A549 (cell line): ENCODE results near the gene BBX.

ENCODE experiments used
- CHD2 ChIP-seq: fragments of 150-350 bp; IDR thresholded peaks from 2 replicates; pipeline ENCODE4 v1.6.1; 2014; ENCODE audit warnings: low read length; ENCODE audit not compliant: partially characterized antibody
- EP300 ChIP-seq, 2 experiments: fragments of >200 bp; sonication (Bioruptor Twin); formaldehyde crosslinking; IDR thresholded peaks; 2 replicates in 1 of 2; 3 replicates in 1 of 2; pipeline ENCODE4 v1.6.1; 2016 to 2017
- FOXS1 ChIP-seq: fragments of 250-450 bp; sonication (Bioruptor Pico); IDR thresholded peaks from 2 replicates; pipeline ENCODE4 v1.5.0; 2020; ENCODE audit warnings: mild to moderate bottlenecking, moderate library complexity
- HMGXB4 ChIP-seq: fragments of 250-450 bp; sonication (Bioruptor Pico); IDR thresholded peaks from 2 replicates; pipeline ENCODE4 v1.5.0; 2021; ENCODE audit warnings: mild to moderate bottlenecking, moderate library complexity, borderline replicate concordance
- ZSCAN20 ChIP-seq: fragments of 250-450 bp; sonication (Bioruptor Pico); IDR thresholded peaks from 2 replicates; pipeline ENCODE4 v1.8.0; 2022; ENCODE audit warnings: mild to moderate bottlenecking, moderate library complexity

- TF ChIP-seq FOXS1 (CRISPR knock-in tag) = no peak
- TF ChIP-seq CHD2 = no peak
- TF ChIP-seq HMGXB4 (CRISPR knock-in tag) = no peak
- no peak for TF ChIP-seq EP300 (IDR thresholded peaks at IDR 0.05)
- no peak for TF ChIP-seq ZSCAN20 (CRISPR knock-in tag)
These were observed 129.0 kb downstream of the BBX start for GRCh38 chr3:107651782-107652181.
